Right lobe of liver (tissue), 4 donors: Measurements from ENCODE around the gene CSNK1G2.

Source experiments
- CTCF ChIP-seq, 4 donors: fragments of 200-600 bp in 3 of 4; fragments of 450-650 bp in 1 of 4; IDR thresholded peaks; one replicate each; pipeline versions ENCODE4 v1.5.1 to v1.8.0; 2016 to 2022; ENCODE audit warnings: antibody characterized with exemption in 4 of 4, mild to moderate bottlenecking in 2 of 4
- POLR2A ChIP-seq: fragments of 450-650 bp; IDR thresholded peaks from one replicate; pipeline ENCODE4 v1.6.1; 2017; ENCODE audit warnings: antibody characterized with exemption, mild to moderate bottlenecking
- donor health status: DM: no; HTN: no; CAD: no.
- donor health status: DM: no; HTN: no; CAD: no.
- donor health status: DM: no; HTN: yes; CAD: no.

DNA sequence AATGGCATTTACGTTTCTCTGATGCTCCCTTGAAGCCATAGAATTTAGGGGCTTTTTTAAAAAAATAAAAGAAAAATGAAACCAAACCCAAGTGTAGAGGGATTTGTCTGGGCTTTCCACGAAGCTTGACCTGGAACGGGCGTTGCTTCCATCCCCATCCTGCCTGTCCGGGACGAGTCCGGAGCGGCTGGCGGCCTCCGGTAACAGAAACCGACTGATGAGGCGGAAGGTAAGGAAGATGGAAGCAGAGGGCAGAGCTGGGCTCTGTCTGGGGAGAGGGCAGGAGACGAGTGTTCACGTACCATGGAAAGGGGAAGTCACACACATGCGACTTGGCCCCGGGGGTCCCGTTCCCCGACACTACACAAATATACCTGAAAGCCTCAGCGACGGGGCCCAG is 40.3 kb downstream of the CSNK1G2 start:
- TF ChIP-seq CTCF (IDR thresholded peaks at IDR 0.05) (no peak), POLR2A (no peak)
